HepG2 (cell line): ENCODE measurements around the gene ADAMTS17. TPM values are rescaled to one million over a fixed set of nuclear protein-coding genes. Genes with fewer than 3 reads are reported as not detected.

Experiments
- ATAC-seq: fragments of 200-7000 bp; cut with Tn5 transposase; 3 replicates; pipeline ENCODE4 v1.9.1; 2020; ENCODE audit warnings: mild to moderate bottlenecking, moderate library complexity
- BruUV-seq: library from RNA; stranded (reverse); fragments of 400-500 nt; replicated peaks from 2 replicates; lab custom pipeline; 2021; lab: Mats Ljungman, UMichigan
- CTCF ChIA-PET: fragments of 300-600 bp; formaldehyde crosslinking; extraction: SDS; loops from one replicate; lab custom pipeline; 2021; ENCODE audit warnings: low total read pairs, inconsistent platforms, low intra/inter-chr PET ratio; lab: Yijun Ruan, JAX
- POLR2A ChIA-PET: fragments of 350-600 bp; sonication (Branson Sonifier 250); formaldehyde crosslinking; loops from one replicate; lab custom pipeline; 2020; ENCODE audit warnings: antibody characterized with exemption, inconsistent platforms; lab: Yijun Ruan, JAX
- DNase-seq: peaks from one replicate; pipeline ENCODE4 v3.0.0-alpha.2; 2015; ENCODE audit warnings: low spot score
- FAIRE-seq: peaks from 3 replicates; lab custom pipeline; 2011; peaks lifted over from hg19 to GRCh38; lab: Jason Lieb, UNC
- H2AFZ ChIP-seq: one replicate; pipeline ENCODE4 v1.6.1; 2011; ENCODE audit warnings: low read length, inconsistent platforms
- H3K27ac ChIP-seq: fragments of 300-600 bp; 3 replicates; pipeline ENCODE4 v1.8.0; 2011; ENCODE audit warnings: mixed run types, mild to moderate bottlenecking, mixed read lengths, low read length, inconsistent platforms; ENCODE audit not compliant: insufficient read depth; ENCODE audit errors: extremely low read length
- H3K27me3 ChIP-seq, 2 experiments: fragments of 200-600 bp in 1 of 2; 2 replicates in 1 of 2; 3 replicates in 1 of 2; pipeline versions ENCODE4 v1.6.0 to v1.8.0; 2011; ENCODE audit warnings: low read length in 2 of 2, mild to moderate bottlenecking in 2 of 2, moderate library complexity in 2 of 2, inconsistent platforms in 1 of 2; ENCODE audit not compliant: insufficient read depth in 2 of 2, control insufficient read depth in 1 of 2
- H3K36me3 ChIP-seq, 2 experiments: fragments of 200-600 bp in 1 of 2; replicated peaks in 1 of 2; 2 replicates in 1 of 2; 3 replicates in 1 of 2; pipeline versions ENCODE4 v1.5.1 to v1.8.0; 2011; ENCODE audit warnings: low read length in 2 of 2, inconsistent platforms in 1 of 2; ENCODE audit not compliant: insufficient read depth in 2 of 2, control insufficient read depth in 1 of 2
- H3K4me1 ChIP-seq: 2 replicates; pipeline ENCODE4 v1.5.1; 2012; ENCODE audit warnings: low read length, inconsistent platforms; ENCODE audit not compliant: insufficient read depth
- H3K4me2 ChIP-seq: 2 replicates; pipeline ENCODE4 v1.6.0; 2011; ENCODE audit warnings: low read depth, low read length, inconsistent platforms
- H3K4me3 ChIP-seq, 3 experiments: fragments of 200-600 bp in 1 of 3; sonication (generic), shearing (Covaris generic) in 1 of 3; replicated peaks in 1 of 3; 2 replicates each; pipeline ENCODE4 v1.5.1; 2011 to 2016; ENCODE audit warnings: low read length in 3 of 3, inconsistent platforms in 2 of 3, low read depth in 2 of 3, mild to moderate bottlenecking in 2 of 3, control low read depth in 1 of 3, mixed read lengths in 1 of 3; ENCODE audit not compliant: insufficient read depth in 1 of 3
- H3K79me2 ChIP-seq: one replicate; pipeline ENCODE4 v1.6.1; 2011; ENCODE audit warnings: low read length, inconsistent platforms; ENCODE audit not compliant: insufficient read depth
- H3K9ac ChIP-seq: 2 replicates; pipeline ENCODE4 v1.6.0; 2011; ENCODE audit warnings: mild to moderate bottlenecking, low read depth, low read length, inconsistent platforms; ENCODE audit not compliant: insufficient read depth
- H3K9me3 ChIP-seq: 2 replicates; pipeline ENCODE4 v1.5.1; 2012; ENCODE audit warnings: mild to moderate bottlenecking, low read length
- H4K20me1 ChIP-seq: 2 replicates; pipeline ENCODE4 v1.6.0; 2011; ENCODE audit warnings: inconsistent platforms, mild to moderate bottlenecking, low read length, moderate library complexity; ENCODE audit not compliant: insufficient read depth
- ASH2L ChIP-seq: fragments of 300-600, 200-600 bp; sonication (generic); IDR thresholded peaks from 2 replicates; pipeline ENCODE4 v1.7.0; 2017; ENCODE audit warnings: low read depth, mild to moderate bottlenecking, moderate library complexity, mixed read lengths, low read length; ENCODE audit not compliant: insufficient read length
- BCL6 ChIP-seq: IDR thresholded peaks from 2 replicates; pipeline ENCODE4 v1.6.1; 2016; ENCODE audit warnings: missing genetic modification reagents, missing compliant biosample characterization
- BORCS8-MEF2B ChIP-seq: sonication (generic); formaldehyde crosslinking; IDR thresholded peaks from 2 replicates; pipeline ENCODE4 v1.8.0; 2022; ENCODE audit warnings: mild to moderate bottlenecking, missing genetic modification reagents
- ETV5 ChIP-seq: IDR thresholded peaks from 2 replicates; pipeline ENCODE4 v1.6.1; 2018; ENCODE audit warnings: missing biosample characterization, missing genetic modification reagents, inconsistent platforms, borderline replicate concordance
- FOXM1 ChIP-seq: sonication (generic); formaldehyde crosslinking; IDR thresholded peaks from 2 replicates; pipeline ENCODE4 v1.5.0; 2020; ENCODE audit warnings: missing genetic modification reagents
- MAZ ChIP-seq, 2 experiments: sonication (generic) in 1 of 2; formaldehyde crosslinking in 1 of 2; IDR thresholded peaks; 2 replicates each; pipeline versions ENCODE4 v1.5.0 to v1.6.1; 2012 to 2020; ENCODE audit warnings: low read depth in 2 of 2, mild to moderate bottlenecking in 2 of 2, borderline replicate concordance in 1 of 2, improper control_type of control experiment in 1 of 2, low read length in 1 of 2, missing genetic modification reagents in 1 of 2, moderate library complexity in 1 of 2
- NCOA1 ChIP-seq: sonication (generic); formaldehyde crosslinking; IDR thresholded peaks from 2 replicates; pipeline ENCODE4 v1.9.0; 2021; ENCODE audit warnings: missing genetic modification reagents
- RXRB ChIP-seq: IDR thresholded peaks from 2 replicates; pipeline ENCODE4 v1.6.1; 2016; ENCODE audit warnings: borderline replicate concordance, missing genetic modification reagents, missing compliant biosample characterization
- SRSF1 ChIP-seq: fragments of 200-400 bp; formaldehyde crosslinking; optimal IDR thresholded peaks from 2 replicates; pipeline ENCODE3; 2017; ENCODE audit warnings: mild to moderate bottlenecking, low read depth, low read length, moderate library complexity
- YEATS4 ChIP-seq: sonication (generic); formaldehyde crosslinking; IDR thresholded peaks from 2 replicates; pipeline ENCODE4 v1.4.0; 2020; ENCODE audit warnings: missing genetic modification reagents, borderline replicate concordance
- ZNF383 ChIP-seq: sonication (generic); formaldehyde crosslinking; IDR thresholded peaks from 2 replicates; pipeline ENCODE4 v1.4.0; 2020; ENCODE audit warnings: missing genetic modification reagents, mild to moderate bottlenecking, borderline replicate concordance
- ZNF629 ChIP-seq: sonication (generic); formaldehyde crosslinking; conservative IDR thresholded peaks from 2 replicates; pipeline ENCODE4 v1.5.0; 2020; ENCODE audit warnings: missing genetic modification reagents
- WGBS: methylation state at CpG from one replicate; pipeline ENCODE4 v1.1.6; 2017; ENCODE audit warnings: low lambda C conversion rate; 5-methylcytosine and 5-hydroxymethylcytosine counted together
- in situ Hi-C: cut with HindIII; loops from 2 replicates; pipeline ENCODE4 v1.10.0; 2017; ENCODE audit warnings: low pct_unique_long_range_greater_than_20kb; ENCODE audit not compliant: extremely low pct_ligation_motif_present
- intact Hi-C: fragments of 100-400 bp; cut with micrococcal nuclease; formaldehyde crosslinking; loops from one replicate; pipeline ENCODE4 v1.10.0; 2022; ENCODE audit not compliant: unreplicated experiment
- polyA plus RNA-seq, 8 experiments: library from polyadenylated mRNA; depleted of rRNA in 3 of 8; stranded (reverse) in 7 of 8; unstranded in 1 of 8; fragments of >200 nt; fragmentation: Illumina TruSeq in 4 of 8; extraction: Trizol in 4 of 8; gene quantifications; 2 replicates each; pipeline versions ENCODE4 v1.2.1 to v1.2.3, GENCODE V29; 2011 to 2016; ENCODE audit warnings: low read depth in 4 of 8, missing spikeins in 1 of 8, mixed read lengths in 1 of 8; ENCODE audit not compliant: insufficient read depth in 1 of 8
- total RNA-seq, 5 experiments: library from RNA; depleted of rRNA; stranded (reverse); fragments of >200 nt; fragmentation: Illumina TruSeq; extraction: Trizol; gene quantifications; 2 replicates each; pipeline ENCODE4 v1.2.3, GENCODE V29; 2016; ENCODE audit warnings: low read depth in 1 of 5
- TF ChIP-seq, protein P1 (sequence below): sonication (generic); formaldehyde crosslinking; IDR thresholded peaks from 2 replicates; pipeline ENCODE4 v1.5.1; 2020; ENCODE audit warnings: mild to moderate bottlenecking, missing genetic modification reagents
- TF ChIP-seq, protein P2 (sequence below): IDR thresholded peaks from 2 replicates; pipeline ENCODE4 v1.6.1; 2016; ENCODE audit warnings: low read depth, borderline replicate concordance
- TF ChIP-seq, protein P3 (sequence below): sonication (generic); formaldehyde crosslinking; IDR thresholded peaks from 2 replicates; pipeline ENCODE4 v1.4.0; 2020; ENCODE audit warnings: missing genetic modification reagents
- TF ChIP-seq, protein P4 (sequence below): sonication (generic); formaldehyde crosslinking; IDR thresholded peaks from 2 replicates; pipeline ENCODE4 v1.4.0; 2020; ENCODE audit warnings: missing genetic modification reagents

The ADAMTS17 gene
- total and polyA plus RNA-seq, 2 of the 13 experiments (the other 11 are each of a cell fraction or from before 2014, with no cell fraction given) = 0.02 to 0.04 TPM

DNA sequence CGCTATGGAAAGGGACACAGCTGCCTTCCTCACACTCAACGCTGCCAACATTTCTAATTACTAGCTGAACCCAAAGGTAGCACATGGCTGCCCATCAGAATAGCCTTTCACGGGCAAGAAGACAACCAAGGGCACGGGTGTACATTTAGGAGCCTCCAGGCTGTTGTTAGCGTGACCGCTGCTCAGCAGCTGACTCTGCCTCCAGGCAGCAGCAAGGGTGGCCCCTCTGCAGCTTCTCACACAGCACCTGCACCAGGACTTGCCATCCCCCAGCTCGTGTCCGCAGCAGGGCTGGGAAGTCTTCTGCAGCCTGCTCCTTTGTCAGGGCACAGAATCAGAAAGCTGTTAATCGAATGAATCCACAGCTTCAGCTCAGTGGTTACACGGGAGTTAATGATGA lies 146.8 kb downstream of the ADAMTS17 start (continued):
- TF ChIP-seq, protein P1, sequence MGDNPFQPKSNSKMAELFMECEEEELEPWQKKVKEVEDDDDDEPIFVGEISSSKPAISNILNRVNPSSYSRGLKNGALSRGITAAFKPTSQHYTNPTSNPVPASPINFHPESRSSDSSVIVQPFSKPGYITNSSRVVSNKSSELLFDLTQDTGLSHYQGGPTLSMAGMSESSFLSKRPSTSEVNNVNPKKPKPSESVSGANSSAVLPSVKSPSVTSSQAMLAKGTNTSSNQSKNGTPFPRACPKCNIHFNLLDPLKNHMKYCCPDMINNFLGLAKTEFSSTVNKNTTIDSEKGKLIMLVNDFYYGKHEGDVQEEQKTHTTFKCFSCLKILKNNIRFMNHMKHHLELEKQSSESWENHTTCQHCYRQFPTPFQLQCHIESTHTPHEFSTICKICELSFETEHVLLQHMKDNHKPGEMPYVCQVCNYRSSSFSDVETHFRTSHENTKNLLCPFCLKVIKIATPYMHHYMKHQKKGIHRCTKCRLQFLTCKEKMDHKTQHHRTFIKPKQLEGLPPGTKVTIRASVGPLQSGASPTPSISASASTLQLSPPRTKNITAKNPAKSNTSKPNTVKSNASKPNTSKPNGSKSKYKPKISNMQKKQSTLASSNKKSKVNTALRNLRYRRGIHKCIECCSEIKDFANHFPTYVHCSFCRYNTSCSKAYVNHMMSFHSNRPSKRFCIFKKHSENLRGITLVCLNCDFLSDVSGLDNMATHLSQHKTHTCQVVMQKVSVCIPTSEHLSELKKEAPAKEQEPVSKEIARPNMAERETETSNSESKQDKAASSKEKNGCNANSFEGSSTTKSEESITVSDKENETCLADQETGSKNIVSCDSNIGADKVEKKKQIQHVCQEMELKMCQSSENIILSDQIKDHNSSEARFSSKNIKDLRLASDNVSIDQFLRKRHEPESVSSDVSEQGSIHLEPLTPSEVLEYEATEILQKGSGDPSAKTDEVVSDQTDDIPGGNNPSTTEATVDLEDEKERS (CRISPR knock-in tag) = no peak
- TF ChIP-seq, protein P2, sequence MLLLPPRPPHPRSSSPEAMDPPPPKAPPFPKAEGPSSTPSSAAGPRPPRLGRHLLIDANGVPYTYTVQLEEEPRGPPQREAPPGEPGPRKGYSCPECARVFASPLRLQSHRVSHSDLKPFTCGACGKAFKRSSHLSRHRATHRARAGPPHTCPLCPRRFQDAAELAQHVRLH = no peak

DNA sequence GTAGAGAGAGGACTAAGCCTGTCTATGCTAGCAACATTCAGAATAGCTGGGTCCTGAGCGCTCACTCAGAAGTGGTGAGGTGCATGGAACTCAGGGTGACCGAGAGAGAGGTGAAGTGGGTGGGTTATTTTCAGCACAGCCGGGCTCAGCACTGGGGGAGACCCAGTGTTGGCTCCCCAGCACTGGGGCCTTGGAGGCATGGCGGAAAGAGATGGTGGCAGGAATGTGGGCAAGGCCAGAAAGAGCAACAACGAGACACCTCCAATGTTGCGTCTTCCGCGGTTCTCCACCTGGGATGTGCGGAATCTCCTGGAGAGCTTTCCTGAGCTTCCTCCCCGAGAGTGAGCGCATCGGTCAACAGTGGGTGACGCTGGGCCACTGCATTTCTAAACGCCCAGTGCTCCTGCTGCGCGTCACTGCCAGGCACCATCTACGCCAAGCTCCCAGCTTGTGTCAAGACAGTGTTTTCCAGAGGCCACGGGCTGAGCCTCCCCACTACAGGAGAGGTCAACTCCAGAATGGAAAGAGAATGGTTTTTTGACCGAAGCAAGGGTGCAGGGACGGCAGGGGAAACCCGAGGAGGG lies 148.4 kb downstream of the ADAMTS17 start:
- no peaks in the 10 kb centered on the region for H3K36me3 ChIP-seq
- no peak for ATAC-seq
- ChIA-PET CTCF (no interaction called here), POLR2A (no interaction called here)
- no peak overlapping the region for H3K9ac ChIP-seq
- H3K27ac ChIP-seq = no peak overlapping the region
- no peak overlapping the region for H3K4me2 ChIP-seq
- intact Hi-C loops = no loop called here
- no peak overlapping the region for H2AFZ ChIP-seq
- WGBS = 70% methylated on average over 14 of the region's 21 CpGs
- no peak overlapping the region for H3K4me3 ChIP-seq
- in situ Hi-C loops = no loop called here
- no peaks in the 10 kb centered on the region for H4K20me1 ChIP-seq
- no peaks in the 10 kb centered on the region for H3K9me3 ChIP-seq
- no peaks in the 10 kb centered on the region for H3K4me1 ChIP-seq
- BruUV-seq = no TSS peak
- DNase-seq = no peak
- peaks cover 0 to 1% of the 10 kb centered on the region in 2 experiments; a peak in 2 of 5 replicates for H3K27me3 ChIP-seq
- no peak for FAIRE-seq
- no peaks in the 10 kb centered on the region for H3K79me2 ChIP-seq
- TF ChIP-seq ASH2L (no peak), MAZ (IDR thresholded peaks at IDR 0.05; ENCODE audit: borderline replicate concordance, low read depth, low read length) (no peak), MAZ (CRISPR knock-in tag; IDR thresholded peaks at IDR 0.05; ENCODE audit: low read depth) (no peak), SRSF1 (no peak), ETV5 (no peak), FOXM1 (CRISPR knock-in tag) (no peak), ZNF383 (no peak), BCL6 (CRISPR knock-in tag) (no peak), NCOA1 (CRISPR knock-in tag) (no peak), BORCS8-MEF2B (CRISPR knock-in tag) (no peak), ZNF629 (no peak), YEATS4 (no peak), RXRB (CRISPR knock-in tag) (no peak)
- TF ChIP-seq, protein P3, sequence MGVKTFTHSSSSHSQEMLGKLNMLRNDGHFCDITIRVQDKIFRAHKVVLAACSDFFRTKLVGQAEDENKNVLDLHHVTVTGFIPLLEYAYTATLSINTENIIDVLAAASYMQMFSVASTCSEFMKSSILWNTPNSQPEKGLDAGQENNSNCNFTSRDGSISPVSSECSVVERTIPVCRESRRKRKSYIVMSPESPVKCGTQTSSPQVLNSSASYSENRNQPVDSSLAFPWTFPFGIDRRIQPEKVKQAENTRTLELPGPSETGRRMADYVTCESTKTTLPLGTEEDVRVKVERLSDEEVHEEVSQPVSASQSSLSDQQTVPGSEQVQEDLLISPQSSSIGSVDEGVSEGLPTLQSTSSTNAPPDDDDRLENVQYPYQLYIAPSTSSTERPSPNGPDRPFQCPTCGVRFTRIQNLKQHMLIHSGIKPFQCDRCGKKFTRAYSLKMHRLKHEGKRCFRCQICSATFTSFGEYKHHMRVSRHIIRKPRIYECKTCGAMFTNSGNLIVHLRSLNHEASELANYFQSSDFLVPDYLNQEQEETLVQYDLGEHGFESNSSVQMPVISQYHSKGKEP = no peak
- TF ChIP-seq, protein P4, sequence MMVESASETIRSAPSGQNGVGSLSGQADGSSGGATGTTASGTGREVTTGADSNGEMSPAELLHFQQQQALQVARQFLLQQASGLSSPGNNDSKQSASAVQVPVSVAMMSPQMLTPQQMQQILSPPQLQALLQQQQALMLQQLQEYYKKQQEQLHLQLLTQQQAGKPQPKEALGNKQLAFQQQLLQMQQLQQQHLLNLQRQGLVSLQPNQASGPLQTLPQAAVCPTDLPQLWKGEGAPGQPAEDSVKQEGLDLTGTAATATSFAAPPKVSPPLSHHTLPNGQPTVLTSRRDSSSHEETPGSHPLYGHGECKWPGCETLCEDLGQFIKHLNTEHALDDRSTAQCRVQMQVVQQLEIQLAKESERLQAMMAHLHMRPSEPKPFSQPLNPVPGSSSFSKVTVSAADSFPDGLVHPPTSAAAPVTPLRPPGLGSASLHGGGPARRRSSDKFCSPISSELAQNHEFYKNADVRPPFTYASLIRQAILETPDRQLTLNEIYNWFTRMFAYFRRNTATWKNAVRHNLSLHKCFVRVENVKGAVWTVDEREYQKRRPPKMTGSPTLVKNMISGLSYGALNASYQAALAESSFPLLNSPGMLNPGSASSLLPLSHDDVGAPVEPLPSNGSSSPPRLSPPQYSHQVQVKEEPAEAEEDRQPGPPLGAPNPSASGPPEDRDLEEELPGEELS (CRISPR knock-in tag) = no peak
